K562 (cell line): ENCODE results near the gene KCNMB2. TPM values are rescaled to one million over a fixed set of nuclear protein-coding genes. Genes with fewer than 3 reads are reported as not detected.

Source experiments
- ATAC-seq: fragments of 200-7000 bp; cut with Tn5 transposase; 3 replicates; pipeline ENCODE4 v1.9.1; 2020; ENCODE audit warnings: moderate library complexity
- BruUV-seq: library from RNA; stranded (reverse); fragments of 400-500 nt; replicated peaks from 2 replicates; lab custom pipeline; 2021; lab: Mats Ljungman, UMichigan
- CTCF ChIA-PET: fragments of 300-600 bp; formaldehyde crosslinking; extraction: SDS; loops from one replicate; lab custom pipeline; 2021; ENCODE audit warnings: low intra/inter-chr PET ratio; lab: Yijun Ruan, JAX
- POLR2A ChIA-PET: fragments of 300-600, 350-650 bp; sonication (Branson Sonifier 250); formaldehyde crosslinking; extraction: SDS; loops from one replicate; lab custom pipeline; 2021; ENCODE audit warnings: antibody characterized with exemption, inconsistent platforms; lab: Yijun Ruan, JAX
- DNase-seq, 4 experiments: peaks; one replicate each; pipeline versions ENCODE4 v3.0.0 to v3.0.0-alpha.2; 2011 to 2018; ENCODE audit warnings: low spot score in 3 of 4, mixed read lengths in 3 of 4; ENCODE audit errors: extremely low read depth in 1 of 4
- FAIRE-seq: peaks from 2 replicates; lab custom pipeline; 2011; peaks lifted over from hg19 to GRCh38; lab: Jason Lieb, UNC
- H2AFZ ChIP-seq: 2 replicates; pipeline ENCODE4 v1.6.0; 2011; ENCODE audit warnings: low read depth, low read length, control low read depth, inconsistent platforms
- H3K27ac ChIP-seq: fragments of 200-600 bp; 3 replicates; pipeline ENCODE4 v1.8.0; 2011; ENCODE audit warnings: low read depth, mild to moderate bottlenecking, control low read depth, inconsistent platforms, low read length, moderate library complexity, mixed read lengths; ENCODE audit errors: extremely low read depth
- H3K27me3 ChIP-seq, 2 experiments: fragments of 300-600 bp in 1 of 2; 2 replicates in 1 of 2; 3 replicates in 1 of 2; pipeline versions ENCODE4 v1.6.0 to v1.8.0; 2011; ENCODE audit warnings: inconsistent platforms in 2 of 2, low read length in 2 of 2, mild to moderate bottlenecking in 1 of 2, mixed read lengths in 1 of 2, moderate library complexity in 1 of 2; ENCODE audit not compliant: control insufficient read depth in 2 of 2, insufficient read depth in 2 of 2
- H3K36me3 ChIP-seq: fragments of 300-600 bp; 3 replicates; pipeline ENCODE4 v1.8.0; 2011; ENCODE audit warnings: mild to moderate bottlenecking, low read length, inconsistent platforms; ENCODE audit not compliant: control insufficient read depth, insufficient read depth
- H3K4me1 ChIP-seq, 2 experiments: fragments of 200-600 bp in 1 of 2; replicated peaks in 1 of 2; 2 replicates in 1 of 2; 3 replicates in 1 of 2; pipeline versions ENCODE4 v1.5.1 to v1.8.0; 2011; ENCODE audit warnings: inconsistent platforms in 2 of 2, low read length in 2 of 2, mild to moderate bottlenecking in 1 of 2, mixed read lengths in 1 of 2, moderate library complexity in 1 of 2; ENCODE audit not compliant: control insufficient read depth in 2 of 2, insufficient read depth in 2 of 2
- H3K4me2 ChIP-seq: 2 replicates; pipeline ENCODE4 v1.6.1; 2011; ENCODE audit warnings: low read length, control low read depth, inconsistent platforms, mixed read lengths; ENCODE audit not compliant: insufficient read depth
- H3K4me3 ChIP-seq: fragments of 200-600 bp; sonication (generic), shearing (Covaris generic); 2 replicates; pipeline ENCODE4 v1.5.1; 2016; ENCODE audit warnings: control low read depth, inconsistent platforms
- H3K79me2 ChIP-seq: fragments of 200-600 bp; 3 replicates; pipeline ENCODE4 v1.8.0; 2011; ENCODE audit warnings: low read length, inconsistent platforms; ENCODE audit not compliant: control insufficient read depth, insufficient read depth
- H3K9ac ChIP-seq, 2 experiments: 2 replicates each; pipeline versions ENCODE4 v1.6.0 to v1.6.1; 2011; ENCODE audit warnings: low read depth in 2 of 2, low read length in 2 of 2, control low read depth in 1 of 2, inconsistent platforms in 1 of 2, mild to moderate bottlenecking in 1 of 2, mixed read lengths in 1 of 2; ENCODE audit not compliant: insufficient read depth in 1 of 2
- H3K9me1 ChIP-seq: one replicate; pipeline ENCODE4 v1.6.0; 2011; ENCODE audit warnings: inconsistent platforms, mild to moderate bottlenecking, low read length, moderate library complexity; ENCODE audit not compliant: control insufficient read depth, insufficient read depth
- H3K9me3 ChIP-seq: replicated peaks from 2 replicates; pipeline ENCODE4 v1.5.1; 2011; ENCODE audit warnings: low read depth, low read length, inconsistent platforms; ENCODE audit not compliant: control insufficient read depth, insufficient read depth
- H4K20me1 ChIP-seq: replicated peaks from 2 replicates; pipeline ENCODE4 v1.6.1; 2011; ENCODE audit warnings: low read length, inconsistent platforms, mixed read lengths; ENCODE audit not compliant: control insufficient read depth, insufficient read depth
- KDM1A ChIP-seq, 2 experiments: fragments of 450-650 bp; IDR thresholded peaks; 2 replicates each; pipeline ENCODE4 v1.6.1; 2016; ENCODE audit warnings: mild to moderate bottlenecking in 2 of 2
- NFYB ChIP-seq: IDR thresholded peaks from 2 replicates; pipeline ENCODE4 v1.6.1; 2011; ENCODE audit warnings: mild to moderate bottlenecking, moderate library complexity; ENCODE audit not compliant: insufficient read length; ENCODE audit errors: extremely low read depth
- RBM25 ChIP-seq: fragments of 200-400 bp; formaldehyde crosslinking; IDR thresholded peaks from 2 replicates; pipeline ENCODE4 v1.6.1; 2018; ENCODE audit warnings: low read length, low read depth, moderate library complexity; ENCODE audit not compliant: severe bottlenecking
- RHOXF2B ChIP-seq: fragments of 250-450 bp; sonication (Bioruptor Pico); conservative IDR thresholded peaks from 2 replicates; pipeline ENCODE4 v1.5.1; 2021
- SLC30A9 ChIP-seq: fragments of 250-450 bp; sonication (Bioruptor Pico); IDR thresholded peaks from 2 replicates; pipeline ENCODE4 v1.8.0; 2022; ENCODE audit warnings: mild to moderate bottlenecking, moderate library complexity
- SMARCA5 ChIP-seq: fragments of 450-650 bp; IDR thresholded peaks from 2 replicates; pipeline ENCODE4 v1.6.1; 2016
- ZC3H8 ChIP-seq: fragments of 450-650 bp; IDR thresholded peaks from 2 replicates; pipeline ENCODE4 v1.6.1; 2017
- ZNF121 ChIP-seq: sonication (generic); formaldehyde crosslinking; conservative IDR thresholded peaks from 2 replicates; pipeline ENCODE4 v1.8.0; 2022; ENCODE audit warnings: missing genetic modification reagents
- WGBS: fragments of 100-300 bp; shearing (Covaris generic); methylation state at CpG from one replicate; pipeline ENCODE4 v1.1.6; 2016; ENCODE audit warnings: low coverage, mixed read lengths; ENCODE audit not compliant: insufficient coverage; ENCODE audit errors: missing lambda C conversion rate; 5-methylcytosine and 5-hydroxymethylcytosine counted together
- in situ Hi-C: fragments of 300-500 bp; cut with MboI; formaldehyde crosslinking; loops from 4 replicates; pipeline ENCODE4 v1.15.0; 2018; ENCODE audit warnings: inconsistent platforms, mixed read lengths
- intact Hi-C: fragments of 100-400 bp; cut with micrococcal nuclease; formaldehyde crosslinking; loops from 2 replicates; pipeline ENCODE4 v1.14.2; 2022
- polyA plus RNA-seq, 8 experiments: library from polyadenylated mRNA; depleted of rRNA in 4 of 8; stranded (reverse) in 5 of 8; unstranded in 3 of 8; fragments of >200 nt; fragmentation: Nextera tagmentation in 2 of 8; fragmentation: Illumina TruSeq in 1 of 8; extraction: Ambion mirVana in 2 of 8; extraction: Trizol in 1 of 8; gene quantifications; 2 replicates each; pipeline versions ENCODE4 v1.2.1 to v1.2.3, GENCODE V29; 2011 to 2014; ENCODE audit warnings: inconsistent platforms in 1 of 8, missing spikeins in 1 of 8
- total RNA-seq, 7 experiments: library from RNA; depleted of rRNA in 6 of 7; stranded (reverse); fragments of >200 nt in 6 of 7; fragmentation: Illumina TruSeq in 2 of 7; extraction: Trizol in 2 of 7; gene quantifications; 2 replicates each; pipeline versions ENCODE4 v1.2.1 to v1.2.3, GENCODE V29; 2011 to 2021; ENCODE audit warnings: low replicate concordance in 1 of 7
- TF ChIP-seq, protein P1 (sequence below): fragments of 250-450 bp; sonication (Bioruptor Pico); IDR thresholded peaks from 2 replicates; pipeline ENCODE4 v1.8.0; 2021; ENCODE audit warnings: borderline replicate concordance, mild to moderate bottlenecking, moderate library complexity; ENCODE audit not compliant: poor library complexity, severe bottlenecking
- TF ChIP-seq, protein P2 (sequence below): fragments of 250-450 bp; sonication (Bioruptor Pico); IDR thresholded peaks from 2 replicates; pipeline ENCODE4 v1.8.0; 2021; ENCODE audit warnings: moderate library complexity, mild to moderate bottlenecking, inconsistent platforms
- TF ChIP-seq, protein P3 (sequence below): sonication (generic); formaldehyde crosslinking; IDR thresholded peaks from 2 replicates; pipeline ENCODE4 v1.8.0; 2023; ENCODE audit warnings: mild to moderate bottlenecking, missing genetic modification reagents
- TF ChIP-seq, protein P4 (sequence below): sonication (generic); formaldehyde crosslinking; IDR thresholded peaks from 2 replicates; pipeline ENCODE4 v1.4.0; 2020; ENCODE audit warnings: mild to moderate bottlenecking, missing genetic modification reagents

KCNMB2 gene
- total and polyA plus RNA-seq, 9 of the 15 experiments (the other 6 are each of a cell fraction or from before 2014, with no cell fraction given), result 0.04 to 0.15 TPM; not detected in 7

DNA sequence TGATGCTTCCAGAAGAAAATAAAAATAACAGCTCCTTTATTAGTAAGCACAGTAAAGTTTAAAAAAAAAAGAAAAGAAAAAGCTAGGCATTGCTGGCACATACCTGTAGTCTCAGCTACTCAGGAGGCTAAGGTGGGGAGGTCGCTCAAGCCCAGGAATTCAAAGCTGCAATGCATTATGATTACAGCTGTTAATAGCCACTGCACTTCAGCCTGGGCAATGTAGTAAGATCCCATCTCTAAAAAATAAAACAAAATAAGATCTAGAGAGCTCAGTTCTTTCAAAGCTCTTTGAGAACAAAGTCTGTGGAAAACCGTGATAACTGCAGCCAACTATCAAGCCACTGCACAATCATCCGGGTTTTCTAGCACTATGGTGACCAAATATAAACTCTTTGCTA, 323.1 kb downstream of the KCNMB2 start:
- Histone ChIP-seq H3K27ac (peak overlapping the region; percentile 82; the same call in 2 of the 3 replicates), H3K9ac (peak overlapping the region in 1 of 2 experiments; percentile 79; a peak in 2 of 4 replicates), H3K79me2 (no peaks in the 10 kb centered on the region), H2AFZ (peak overlapping the region; percentile 94), H3K4me3 (peak overlapping the region; percentile 62), H3K9me3 (no peaks in the 10 kb centered on the region), H3K4me2 (peak overlapping the region; percentile 82), H3K4me1 (peaks cover 0 to 4% of the 10 kb centered on the region in 2 experiments; a peak in 2 of 5 replicates), H3K27me3 (no peaks in the 10 kb centered on the region), H3K9me1 (no peaks in the 10 kb centered on the region), H3K36me3 (no peaks in the 10 kb centered on the region), H4K20me1 (no peaks in the 10 kb centered on the region)
- DNase-seq (no peak), FAIRE-seq (peak; percentile 61), ATAC-seq (peak; percentile 70)
- in situ Hi-C loops (no loop called here), intact Hi-C loops (loop anchor here (10.0 kb wide), 1 partner anchor 465 kb away; the partner anchor contains the start of gene ZNF639)
- 8% methylated on average over 3 of the region's 3 CpGs for WGBS
- ChIA-PET POLR2A (interaction anchor here (0.6 to 1.5 kb wide), 6 partner anchors 9 to 828 kb away, joined by 3 to 6 read pairs (median 4); no protein-coding TSS in a partner anchor), CTCF (no interaction called here)
- no TSS peak for BruUV-seq
- TF ChIP-seq, protein P1, sequence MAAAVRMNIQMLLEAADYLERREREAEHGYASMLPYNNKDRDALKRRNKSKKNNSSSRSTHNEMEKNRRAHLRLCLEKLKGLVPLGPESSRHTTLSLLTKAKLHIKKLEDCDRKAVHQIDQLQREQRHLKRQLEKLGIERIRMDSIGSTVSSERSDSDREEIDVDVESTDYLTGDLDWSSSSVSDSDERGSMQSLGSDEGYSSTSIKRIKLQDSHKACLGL (CRISPR knock-in tag), result no peak
- TF ChIP-seq SLC30A9 (CRISPR knock-in tag) (no peak), ZC3H8 (no peak), NFYB (no peak), RHOXF2B (CRISPR knock-in tag) (no peak), ZNF121 (peak; percentile 62), KDM1A (IDR thresholded peaks at IDR 0.05) (0 out of 4 replicates have a peak, but pooled peaks of 1 of the 2 experiments have one; percentile 29), SMARCA5 (0 out of 2 replicates have a peak, but pooled peaks have one; percentile 40), RBM25 (peak; percentile 76)
- TF ChIP-seq, protein P2, sequence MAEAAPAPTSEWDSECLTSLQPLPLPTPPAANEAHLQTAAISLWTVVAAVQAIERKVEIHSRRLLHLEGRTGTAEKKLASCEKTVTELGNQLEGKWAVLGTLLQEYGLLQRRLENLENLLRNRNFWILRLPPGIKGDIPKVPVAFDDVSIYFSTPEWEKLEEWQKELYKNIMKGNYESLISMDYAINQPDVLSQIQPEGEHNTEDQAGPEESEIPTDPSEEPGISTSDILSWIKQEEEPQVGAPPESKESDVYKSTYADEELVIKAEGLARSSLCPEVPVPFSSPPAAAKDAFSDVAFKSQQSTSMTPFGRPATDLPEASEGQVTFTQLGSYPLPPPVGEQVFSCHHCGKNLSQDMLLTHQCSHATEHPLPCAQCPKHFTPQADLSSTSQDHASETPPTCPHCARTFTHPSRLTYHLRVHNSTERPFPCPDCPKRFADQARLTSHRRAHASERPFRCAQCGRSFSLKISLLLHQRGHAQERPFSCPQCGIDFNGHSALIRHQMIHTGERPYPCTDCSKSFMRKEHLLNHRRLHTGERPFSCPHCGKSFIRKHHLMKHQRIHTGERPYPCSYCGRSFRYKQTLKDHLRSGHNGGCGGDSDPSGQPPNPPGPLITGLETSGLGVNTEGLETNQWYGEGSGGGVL (CRISPR knock-in tag), result no peak
- TF ChIP-seq, protein P3, sequence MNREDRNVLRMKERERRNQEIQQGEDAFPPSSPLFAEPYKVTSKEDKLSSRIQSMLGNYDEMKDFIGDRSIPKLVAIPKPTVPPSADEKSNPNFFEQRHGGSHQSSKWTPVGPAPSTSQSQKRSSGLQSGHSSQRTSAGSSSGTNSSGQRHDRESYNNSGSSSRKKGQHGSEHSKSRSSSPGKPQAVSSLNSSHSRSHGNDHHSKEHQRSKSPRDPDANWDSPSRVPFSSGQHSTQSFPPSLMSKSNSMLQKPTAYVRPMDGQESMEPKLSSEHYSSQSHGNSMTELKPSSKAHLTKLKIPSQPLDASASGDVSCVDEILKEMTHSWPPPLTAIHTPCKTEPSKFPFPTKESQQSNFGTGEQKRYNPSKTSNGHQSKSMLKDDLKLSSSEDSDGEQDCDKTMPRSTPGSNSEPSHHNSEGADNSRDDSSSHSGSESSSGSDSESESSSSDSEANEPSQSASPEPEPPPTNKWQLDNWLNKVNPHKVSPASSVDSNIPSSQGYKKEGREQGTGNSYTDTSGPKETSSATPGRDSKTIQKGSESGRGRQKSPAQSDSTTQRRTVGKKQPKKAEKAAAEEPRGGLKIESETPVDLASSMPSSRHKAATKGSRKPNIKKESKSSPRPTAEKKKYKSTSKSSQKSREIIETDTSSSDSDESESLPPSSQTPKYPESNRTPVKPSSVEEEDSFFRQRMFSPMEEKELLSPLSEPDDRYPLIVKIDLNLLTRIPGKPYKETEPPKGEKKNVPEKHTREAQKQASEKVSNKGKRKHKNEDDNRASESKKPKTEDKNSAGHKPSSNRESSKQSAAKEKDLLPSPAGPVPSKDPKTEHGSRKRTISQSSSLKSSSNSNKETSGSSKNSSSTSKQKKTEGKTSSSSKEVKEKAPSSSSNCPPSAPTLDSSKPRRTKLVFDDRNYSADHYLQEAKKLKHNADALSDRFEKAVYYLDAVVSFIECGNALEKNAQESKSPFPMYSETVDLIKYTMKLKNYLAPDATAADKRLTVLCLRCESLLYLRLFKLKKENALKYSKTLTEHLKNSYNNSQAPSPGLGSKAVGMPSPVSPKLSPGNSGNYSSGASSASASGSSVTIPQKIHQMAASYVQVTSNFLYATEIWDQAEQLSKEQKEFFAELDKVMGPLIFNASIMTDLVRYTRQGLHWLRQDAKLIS (CRISPR knock-in tag), result no peak
- TF ChIP-seq, protein P4, sequence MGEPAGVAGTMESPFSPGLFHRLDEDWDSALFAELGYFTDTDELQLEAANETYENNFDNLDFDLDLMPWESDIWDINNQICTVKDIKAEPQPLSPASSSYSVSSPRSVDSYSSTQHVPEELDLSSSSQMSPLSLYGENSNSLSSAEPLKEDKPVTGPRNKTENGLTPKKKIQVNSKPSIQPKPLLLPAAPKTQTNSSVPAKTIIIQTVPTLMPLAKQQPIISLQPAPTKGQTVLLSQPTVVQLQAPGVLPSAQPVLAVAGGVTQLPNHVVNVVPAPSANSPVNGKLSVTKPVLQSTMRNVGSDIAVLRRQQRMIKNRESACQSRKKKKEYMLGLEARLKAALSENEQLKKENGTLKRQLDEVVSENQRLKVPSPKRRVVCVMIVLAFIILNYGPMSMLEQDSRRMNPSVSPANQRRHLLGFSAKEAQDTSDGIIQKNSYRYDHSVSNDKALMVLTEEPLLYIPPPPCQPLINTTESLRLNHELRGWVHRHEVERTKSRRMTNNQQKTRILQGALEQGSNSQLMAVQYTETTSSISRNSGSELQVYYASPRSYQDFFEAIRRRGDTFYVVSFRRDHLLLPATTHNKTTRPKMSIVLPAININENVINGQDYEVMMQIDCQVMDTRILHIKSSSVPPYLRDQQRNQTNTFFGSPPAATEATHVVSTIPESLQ (CRISPR knock-in tag), result no peak
